GM11168 (cell line): ENCODE data around the gene CACNA1B.
"Not testable (repeated sequence)": the region's sequence is repeated elsewhere in the genome, so short reads cannot be mapped to it uniquely, and the experiment has no call there.

Source experiments
- in situ Hi-C: fragments of 300-500 bp; cut with MboI; formaldehyde crosslinking; loops from one replicate; pipeline ENCODE4 v1.12.0; 2022; ENCODE audit warnings: low sequenced_read_pairs; ENCODE audit not compliant: unreplicated experiment

Gene CACNA1B

DNA sequence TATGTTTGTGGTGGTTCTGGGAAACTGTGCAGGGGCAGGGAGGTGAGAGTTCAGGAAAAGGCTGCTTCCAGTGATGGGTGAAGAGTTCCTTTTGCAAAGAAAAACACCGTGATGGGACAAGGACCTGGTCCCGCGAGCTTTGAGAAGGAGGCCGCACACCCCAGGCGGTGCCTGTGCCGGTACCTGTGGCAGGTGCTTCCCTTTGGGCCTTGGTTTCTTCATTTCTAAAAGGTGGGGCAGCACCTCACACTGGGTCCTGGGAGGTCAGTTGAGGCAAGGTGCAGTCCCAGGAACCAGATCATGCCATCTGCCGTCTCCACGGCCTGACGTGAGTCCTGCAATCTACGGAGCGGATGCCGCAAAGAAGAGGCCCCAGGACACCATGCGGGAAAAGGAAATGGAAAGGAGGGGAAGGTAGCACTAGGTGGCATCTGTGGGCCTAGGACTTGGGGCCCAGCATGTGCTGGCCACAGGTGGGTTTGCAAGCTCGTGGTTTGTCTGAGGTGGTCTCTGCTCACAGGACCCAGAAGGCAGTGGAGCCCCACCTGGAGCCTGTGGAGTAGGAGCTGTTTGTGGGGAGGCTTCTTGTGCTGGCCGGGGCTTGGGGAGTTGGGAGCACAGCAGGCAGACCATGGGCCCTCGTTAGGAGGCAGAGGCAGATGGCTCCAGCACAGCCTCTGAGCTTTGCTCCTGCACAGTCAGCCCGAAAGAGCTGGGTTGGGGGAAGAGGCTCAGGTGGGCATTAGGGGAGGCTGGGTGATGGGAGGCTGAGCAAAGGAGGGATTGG lies 131.6 kb downstream of the CACNA1B start:
- in situ Hi-C loops, result no loop called here

DNA sequence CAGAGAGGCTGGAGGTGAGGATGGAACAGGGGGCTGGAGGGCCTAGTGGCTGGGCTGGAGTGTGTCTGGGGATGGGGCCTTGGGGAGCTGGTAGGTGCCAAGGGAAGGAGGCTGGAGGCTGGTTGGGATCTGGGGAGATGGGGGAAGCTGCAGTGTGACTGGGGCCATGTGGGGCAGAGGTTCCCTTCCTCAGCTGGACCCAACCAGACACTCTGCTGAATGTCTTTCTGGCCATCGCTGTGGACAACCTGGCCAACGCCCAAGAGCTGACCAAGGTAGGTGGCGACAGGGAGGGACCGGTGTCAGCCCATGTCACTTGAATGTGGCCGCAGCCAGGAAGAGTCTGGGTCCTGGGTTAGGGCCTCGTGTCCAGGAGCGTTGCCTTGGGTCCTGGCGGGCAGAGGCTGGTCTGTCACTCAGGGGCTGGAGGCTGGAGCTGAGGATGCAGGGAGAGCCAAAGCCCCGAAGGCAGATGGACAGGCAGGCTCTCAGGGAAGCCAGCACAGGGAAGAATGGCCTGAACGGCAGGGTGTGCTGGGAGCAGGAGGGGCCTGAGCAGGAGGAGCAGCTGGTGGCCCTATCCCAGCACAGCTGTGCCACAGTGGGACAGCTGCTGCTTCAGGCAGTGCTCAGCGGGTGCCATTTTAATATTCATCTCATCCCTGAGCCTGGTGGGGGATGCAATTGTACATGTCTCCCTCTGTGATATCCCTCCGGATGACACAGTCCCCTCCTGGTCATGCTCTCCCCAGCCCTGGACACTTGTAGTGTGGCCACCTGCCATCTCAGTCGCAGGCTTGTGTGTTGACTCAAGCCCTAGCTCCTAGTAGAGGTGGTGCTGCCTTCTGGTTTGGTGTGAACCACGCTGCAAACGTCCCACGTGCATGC lies 132.5 kb downstream of the CACNA1B start:
- in situ Hi-C loops, result no loop called here

DNA sequence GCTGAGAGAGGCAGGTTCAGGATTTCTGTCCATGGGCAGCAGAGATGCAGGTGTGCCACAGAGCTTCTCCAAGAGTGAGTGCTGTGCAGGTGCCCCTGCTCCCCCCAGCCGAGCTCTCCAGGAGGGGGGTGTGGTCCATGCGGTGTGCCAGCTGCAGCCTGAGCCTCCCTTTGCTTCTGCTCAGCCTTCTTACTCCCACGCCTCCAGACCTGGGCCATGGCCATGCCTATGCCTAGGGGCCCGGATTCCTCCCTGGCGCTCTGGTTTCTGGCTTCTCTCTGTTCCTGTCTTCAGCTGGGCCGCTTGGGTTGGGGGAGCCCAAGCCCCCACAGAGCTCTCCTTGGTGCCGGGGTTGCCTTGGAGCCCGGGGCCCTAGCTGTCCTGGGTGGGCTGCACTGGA lies 133.3 kb downstream of the CACNA1B start:
- in situ Hi-C loops, result no loop called here

DNA sequence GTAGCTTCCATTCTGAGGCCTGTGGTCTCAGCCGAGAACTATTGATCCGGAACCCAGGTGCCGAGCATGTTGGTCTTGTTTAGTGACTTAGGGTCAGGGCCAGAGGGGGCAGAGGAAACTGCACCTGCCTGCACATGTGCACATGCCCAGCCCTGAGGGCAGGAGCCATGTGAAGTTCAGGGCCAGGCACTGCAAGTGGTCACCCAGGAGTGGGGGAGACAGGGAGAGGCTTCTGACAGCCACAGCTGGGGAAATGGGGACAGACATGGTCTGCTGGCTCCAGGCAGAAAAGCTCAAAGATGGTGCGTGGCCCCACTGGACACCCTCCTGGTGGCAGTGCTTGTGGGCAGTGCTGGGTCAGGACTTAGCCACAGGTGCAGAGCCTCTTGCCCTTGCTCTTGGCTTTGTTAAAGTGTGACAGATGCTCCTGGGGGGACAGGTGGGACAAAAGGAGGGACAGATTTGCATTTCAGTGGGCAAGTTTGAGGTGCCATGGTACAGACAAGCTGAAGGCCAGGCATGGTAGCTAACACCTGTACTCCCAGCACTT lies 134.4 kb downstream of the CACNA1B start:
- in situ Hi-C loops, result no loop called here

DNA sequence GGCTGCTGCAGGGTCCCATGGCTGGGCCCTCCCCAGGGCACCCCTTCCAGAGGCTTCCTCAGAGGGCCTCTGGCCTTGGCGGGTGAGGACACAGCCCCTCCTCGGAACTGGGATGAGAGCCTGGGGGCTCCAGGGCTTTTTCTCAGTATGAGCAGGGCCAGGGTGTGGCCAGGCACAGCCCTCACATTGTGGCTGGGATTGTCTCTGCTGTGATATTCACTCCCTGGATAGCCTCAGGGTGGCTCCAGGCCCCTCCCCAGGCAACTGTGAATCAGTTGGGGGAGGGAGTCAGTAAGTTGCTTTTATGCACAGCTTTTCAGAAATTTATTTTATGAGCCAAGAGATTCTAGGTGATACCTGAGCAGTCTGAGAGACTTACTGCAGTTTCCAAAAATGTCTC lies 135.7 kb downstream of the CACNA1B start:
- in situ Hi-C loops, result no loop called here

DNA sequence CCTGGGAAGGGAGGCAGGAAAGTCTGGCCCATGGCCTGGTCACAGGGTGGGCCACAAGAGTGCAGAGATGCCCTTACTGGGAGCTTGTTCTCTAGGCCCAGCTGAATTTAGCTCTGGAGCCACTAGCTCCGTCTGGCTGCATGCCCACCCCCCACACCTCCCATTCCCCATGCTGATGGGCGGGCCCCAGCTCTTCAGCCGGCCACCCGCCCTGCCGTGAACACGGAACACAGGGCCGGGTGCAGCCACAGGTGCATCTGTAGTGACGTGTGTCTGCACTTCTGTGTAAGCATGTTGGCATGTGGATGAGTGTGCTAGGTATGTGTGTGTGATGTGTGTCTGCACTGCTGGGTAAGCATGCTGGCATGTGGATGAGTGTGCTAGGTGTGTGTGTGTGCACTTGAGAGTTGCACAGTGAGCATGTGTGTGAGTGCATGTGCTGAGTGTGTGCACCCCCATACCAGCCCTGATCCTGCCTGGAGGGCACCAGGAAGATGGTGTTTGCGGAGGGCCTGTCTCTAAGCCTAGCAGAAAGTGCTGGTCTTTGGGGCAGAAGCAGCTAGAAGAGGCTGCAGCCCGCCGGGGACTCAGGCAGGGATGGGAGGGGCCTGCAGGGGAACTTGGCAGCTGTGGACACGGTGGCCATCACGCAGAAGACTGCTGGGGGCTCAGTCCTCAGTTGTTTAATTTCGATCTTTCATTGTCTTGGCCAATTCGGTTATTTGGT lies 136.4 kb downstream of the CACNA1B start:
- in situ Hi-C loops, result no loop called here

DNA sequence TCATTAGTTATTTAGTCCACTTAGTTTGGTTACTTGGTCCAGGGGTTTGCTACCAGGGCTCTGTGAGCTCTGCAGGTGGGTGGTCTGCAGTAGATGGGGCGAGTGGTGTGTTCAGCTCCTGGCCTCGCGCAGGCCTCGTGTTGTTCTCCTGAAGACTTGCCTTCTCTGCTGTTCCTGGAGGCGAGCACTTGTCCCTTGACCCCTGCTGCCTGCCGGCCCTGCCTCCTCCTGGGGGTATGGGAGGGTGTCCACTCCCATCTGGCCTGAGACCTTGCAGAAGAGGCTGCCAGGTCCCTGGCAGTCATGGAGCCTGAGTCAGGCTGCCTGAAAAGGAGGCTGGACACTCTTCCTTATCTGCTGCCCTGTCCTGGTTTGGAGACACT lies 137.0 kb downstream of the CACNA1B start:
- in situ Hi-C loops, result no loop called here

DNA sequence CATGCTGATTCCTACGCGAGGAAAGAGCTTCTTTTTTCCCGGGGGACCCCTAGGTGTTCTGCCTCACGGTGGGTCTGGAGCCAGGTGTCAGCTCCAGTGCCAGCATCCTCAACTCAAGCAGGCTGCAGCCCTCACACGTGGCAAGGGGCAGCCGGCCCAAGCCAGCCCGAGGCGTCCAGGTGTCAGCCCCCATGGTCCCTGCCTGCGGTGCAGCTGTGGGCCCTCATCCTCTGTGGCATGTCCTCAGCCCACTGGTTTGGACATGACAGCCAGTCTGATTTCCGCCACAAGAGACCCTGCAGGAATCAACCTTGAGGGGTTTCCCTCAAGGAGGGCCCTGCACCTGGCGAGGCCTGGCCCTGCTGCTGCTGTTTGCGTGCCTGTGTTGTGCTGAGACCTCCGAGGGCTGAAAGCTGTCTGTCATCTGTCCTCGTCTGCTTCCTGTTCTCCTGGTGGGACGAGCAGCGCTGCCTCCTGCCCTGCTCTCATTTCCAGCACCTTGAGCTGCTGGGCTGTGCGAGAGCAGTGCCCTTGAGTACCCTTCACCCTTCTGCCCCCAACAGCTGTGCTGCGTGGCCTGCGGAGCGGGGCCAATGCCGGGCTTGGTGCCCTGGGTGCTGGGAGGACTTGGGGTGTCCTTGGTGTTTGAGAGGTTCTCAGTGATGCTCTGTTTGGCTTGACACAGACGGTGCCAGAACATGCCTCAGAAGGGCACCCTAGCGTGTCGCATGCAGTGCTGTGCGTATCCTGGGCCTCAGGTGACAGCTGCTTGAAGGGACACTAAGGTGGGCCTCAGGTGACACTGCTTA lies 137.6 kb downstream of the CACNA1B start:
- in situ Hi-C loops, result no loop called here

DNA sequence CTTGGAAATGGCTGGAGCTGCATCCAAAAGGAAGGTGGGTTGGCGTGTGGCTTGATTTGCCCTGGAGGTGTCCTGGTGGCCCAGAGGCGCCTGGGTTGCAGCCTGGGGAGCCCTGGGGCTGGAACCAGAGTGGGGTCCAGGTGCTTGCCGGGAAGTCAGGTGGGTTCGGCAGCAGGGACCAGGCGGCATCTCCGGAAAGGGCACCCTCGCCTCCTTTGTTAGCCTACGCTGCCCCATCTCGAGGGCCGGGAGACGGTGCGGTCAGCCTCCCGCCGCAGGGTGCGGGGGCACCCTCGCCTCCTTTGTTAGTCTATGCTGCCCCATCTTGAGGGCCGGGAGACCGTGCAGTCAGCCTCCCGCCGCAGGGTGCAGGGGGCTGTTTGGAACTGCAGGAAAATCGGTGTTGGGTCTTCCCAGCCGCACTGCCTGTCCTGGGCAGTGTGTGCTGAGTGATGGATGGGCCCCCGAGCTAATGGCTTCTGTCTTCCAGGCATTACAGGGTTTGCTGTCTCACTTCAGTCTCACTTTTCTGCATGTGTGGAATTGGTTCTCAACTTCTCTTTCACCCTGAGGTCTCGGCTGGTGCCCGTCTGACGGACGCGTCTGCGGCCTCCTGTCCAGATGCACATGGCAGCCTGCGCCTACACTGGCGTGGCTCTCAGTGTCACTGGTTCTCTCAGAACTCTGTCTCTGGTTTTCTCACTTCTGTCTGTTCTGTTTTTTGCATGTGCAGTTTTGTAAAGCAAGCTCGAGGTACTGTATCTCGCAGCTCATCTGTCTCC lies 139.0 kb downstream of the CACNA1B start:
- in situ Hi-C loops, result no loop called here

DNA sequence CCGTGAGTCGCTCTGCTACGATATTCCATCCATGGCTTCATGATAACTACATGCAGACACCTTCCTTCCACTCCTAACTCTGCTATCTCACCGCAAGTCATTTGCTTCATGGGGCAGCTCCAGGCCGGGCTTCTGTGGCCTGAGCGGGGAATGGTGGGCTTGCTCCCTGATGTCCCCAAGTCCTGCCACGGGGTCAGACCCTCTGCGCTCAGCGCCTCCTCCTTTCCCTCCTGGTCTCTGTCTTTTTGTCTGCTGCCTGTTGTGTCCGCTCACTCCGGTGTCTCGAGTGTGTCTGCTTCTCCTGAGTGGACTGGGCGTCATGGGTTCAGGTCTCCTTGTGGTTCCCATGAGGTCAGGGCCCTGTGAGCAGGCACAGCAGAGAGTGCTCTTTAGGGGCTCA lies 139.6 kb downstream of the CACNA1B start:
- in situ Hi-C loops, result no loop called here

DNA sequence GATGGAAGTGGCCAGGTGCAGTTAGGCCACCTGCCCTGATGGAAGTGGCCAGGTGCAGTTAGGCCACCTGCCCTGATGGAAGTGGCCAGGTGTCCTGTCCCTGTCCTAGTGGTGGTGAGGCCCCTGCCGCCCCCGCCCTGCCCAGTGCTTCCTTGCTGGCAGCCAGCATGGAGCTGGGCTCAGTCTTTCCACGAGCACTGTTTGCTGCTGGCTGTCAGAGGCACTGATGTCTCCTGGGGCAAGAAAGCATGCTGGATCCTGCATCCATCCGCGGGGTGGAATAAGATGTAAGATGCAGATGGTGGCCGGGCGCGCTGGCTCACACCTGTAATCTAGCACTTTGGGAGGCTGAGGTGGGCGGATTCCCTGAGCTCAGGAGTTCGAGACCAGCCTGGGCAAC lies 141.9 kb downstream of the CACNA1B start:
- in situ Hi-C loops, result not testable (repeated sequence)

DNA sequence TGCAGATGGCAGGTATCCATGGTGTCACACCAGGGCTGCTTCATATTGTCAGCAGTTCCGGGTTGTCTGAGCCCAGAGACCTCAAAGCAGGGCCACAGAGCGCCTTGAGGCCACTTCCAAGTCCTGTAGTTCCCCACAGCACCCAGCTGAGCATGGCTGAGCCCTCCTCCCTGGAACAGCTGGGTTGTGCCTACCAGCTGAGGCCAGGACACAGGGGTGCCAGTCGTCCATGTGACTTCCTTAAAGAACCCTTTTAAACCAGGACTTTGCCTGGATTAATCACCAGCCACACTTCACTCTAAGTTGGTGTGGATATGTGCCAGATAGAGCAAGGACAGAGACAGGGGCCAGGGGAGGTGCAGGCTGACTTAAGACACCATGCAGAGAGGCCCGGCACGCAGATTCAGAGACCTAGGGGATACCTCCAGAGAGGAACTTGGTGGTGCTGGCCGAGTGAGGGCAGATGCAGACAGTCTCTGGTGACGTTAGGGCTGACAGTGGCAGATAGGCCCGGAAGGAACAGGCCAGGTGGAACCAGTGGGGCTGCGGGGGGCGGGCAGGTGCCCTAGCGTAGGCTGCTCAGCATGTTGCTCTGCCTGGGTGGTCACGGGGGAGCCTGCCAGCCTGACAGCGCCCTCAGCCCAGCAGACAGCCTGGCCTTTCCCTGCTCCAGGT lies 142.7 kb downstream of the CACNA1B start:
- in situ Hi-C loops, result no loop called here

DNA sequence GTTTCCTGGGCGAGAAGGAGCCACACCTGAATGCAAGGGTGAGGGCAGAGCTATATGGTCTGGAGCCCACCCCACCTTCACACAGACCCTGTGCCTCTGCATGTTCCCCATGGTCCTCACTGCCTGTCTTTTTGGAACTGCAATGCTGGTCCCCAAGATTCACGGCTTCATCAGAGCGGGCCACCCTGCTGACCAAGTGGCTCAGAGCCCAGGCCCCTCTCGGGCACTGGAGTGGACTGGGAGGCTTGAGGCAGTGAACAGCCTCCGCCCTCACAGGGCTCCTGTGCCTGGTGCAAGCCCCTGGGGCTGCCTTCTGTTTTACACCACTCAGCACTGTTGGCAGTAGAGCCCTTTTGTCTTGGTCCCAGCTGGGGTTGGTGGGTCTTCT lies 143.2 kb downstream of the CACNA1B start:
- in situ Hi-C loops, result no loop called here

DNA sequence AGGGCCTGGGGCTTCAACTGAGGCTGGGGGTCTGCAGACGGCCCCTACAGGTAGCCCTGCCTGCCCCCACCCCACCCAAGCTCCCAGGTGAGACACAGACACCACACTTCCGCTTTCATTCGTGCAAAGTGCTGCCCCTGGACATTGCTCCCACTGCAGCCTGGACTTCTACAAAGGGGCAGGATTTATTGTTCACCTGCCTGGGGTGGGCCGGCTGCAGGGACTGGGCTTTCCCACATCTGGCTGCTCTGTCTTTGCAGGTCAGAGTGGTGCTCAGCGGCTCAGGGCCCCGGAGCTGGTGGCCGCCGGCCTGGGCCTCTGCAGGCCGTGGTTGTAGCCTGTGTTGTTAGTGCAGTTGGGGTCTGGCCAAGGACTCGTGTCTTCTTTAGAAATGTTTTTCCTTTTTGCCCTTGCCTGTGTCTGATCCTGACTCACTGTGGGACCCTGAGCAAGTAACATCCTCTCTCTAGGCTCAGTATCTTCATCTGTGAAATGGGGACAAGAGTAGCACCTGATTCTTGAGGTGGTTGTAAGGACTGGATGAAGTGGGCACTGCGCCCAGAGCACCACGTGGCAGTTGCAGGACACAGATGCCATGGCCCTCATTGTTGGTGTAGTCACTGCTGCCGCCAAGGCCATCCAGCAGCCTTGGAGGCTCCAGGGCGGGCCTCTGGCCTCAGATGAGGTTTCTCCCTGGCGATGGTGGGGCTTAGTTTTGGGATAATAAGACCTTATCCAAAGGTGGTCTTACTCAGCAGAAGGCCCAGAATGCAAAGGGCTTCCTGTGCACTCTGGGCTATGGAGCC lies 143.9 kb downstream of the CACNA1B start:
- in situ Hi-C loops, result no loop called here

DNA sequence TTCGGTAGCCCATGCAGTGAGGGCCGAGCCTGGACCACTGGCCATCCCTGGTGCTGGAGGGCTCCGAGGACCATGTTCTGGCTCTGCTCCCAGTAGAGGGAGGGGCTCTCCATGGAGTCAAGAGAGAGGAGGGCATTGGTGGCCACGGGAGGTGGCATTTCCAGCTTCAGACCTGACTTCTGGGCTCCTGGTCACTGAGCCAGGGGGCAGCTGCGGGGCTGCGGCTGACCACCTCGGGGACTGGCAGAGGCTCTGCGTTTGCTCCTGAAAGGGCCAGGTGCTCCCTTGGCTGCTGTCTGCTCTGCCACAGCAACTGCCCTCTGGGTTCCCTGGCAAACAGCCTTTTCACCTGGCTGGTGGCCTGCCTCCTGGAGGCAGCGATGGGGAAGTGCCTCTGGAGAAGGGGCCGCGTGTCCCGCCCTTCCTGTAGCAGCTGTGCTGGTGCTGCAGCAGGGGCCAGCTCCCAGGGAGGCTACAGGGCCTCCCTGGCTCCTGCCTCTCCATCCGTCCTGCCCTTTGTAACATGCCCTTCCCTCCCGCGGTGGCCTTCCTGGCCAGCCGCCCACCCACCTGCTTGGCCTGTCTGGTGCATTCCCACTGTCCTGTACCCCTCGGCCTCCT lies 144.6 kb downstream of the CACNA1B start:
- in situ Hi-C loops, result no loop called here

DNA sequence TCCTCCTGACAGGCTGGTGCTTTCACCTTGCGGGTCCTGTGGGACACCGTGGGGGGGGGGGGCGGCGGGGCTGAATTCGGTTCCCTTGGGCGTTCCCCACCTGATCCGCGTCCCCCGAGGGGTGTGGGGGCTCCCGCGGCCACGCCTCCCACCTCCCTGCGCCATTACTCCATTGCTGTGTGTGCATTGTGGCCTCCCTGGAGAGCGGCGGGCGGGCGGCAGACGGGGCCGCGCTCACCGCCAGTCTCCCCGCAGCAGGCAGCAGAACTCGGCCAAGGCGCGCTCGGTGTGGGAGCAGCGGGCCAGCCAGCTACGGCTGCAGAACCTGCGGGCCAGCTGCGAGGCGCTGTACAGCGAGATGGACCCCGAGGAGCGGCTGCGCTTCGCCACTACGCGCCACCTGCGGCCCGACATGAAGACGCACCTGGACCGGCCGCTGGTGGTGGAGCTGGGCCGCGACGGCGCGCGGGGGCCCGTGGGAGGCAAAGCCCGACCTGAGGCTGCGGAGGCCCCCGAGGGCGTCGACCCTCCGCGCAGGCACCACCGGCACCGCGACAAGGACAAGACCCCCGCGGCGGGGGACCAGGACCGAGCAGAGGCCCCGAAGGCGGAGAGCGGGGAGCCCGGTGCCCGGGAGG lies 145.3 kb downstream of the CACNA1B start:
- in situ Hi-C loops, result no loop called here
